Measurements from ENCODE around the gene BARX1.
A peak's percentile ranks its signal among the peaks of the same experiment; 100 is the strongest.

Gene BARX1

DNA sequence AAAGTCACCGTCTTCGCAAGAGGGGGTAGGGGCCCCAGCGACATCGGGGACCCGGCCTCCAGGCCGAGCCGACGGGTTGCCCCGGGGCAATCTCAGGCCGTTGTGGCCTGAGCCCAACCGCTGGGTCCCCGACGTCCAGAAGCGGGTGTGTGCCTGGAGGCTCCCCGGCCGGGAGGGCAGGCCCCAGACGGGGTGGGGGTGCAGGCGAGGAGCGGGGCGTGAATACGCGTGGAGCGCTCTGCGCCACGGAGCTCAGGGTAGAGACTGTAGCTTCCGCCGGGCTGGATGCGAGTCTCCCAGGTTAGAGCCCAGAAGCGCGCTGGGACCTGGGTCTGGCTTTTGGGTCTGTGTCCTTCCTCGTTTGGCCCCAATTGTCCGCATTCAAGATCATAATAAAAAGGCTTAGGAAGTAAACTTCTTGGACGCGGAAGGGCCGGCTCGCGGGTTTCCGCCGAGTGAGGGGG, 3.5 kb downstream of the BARX1 start:
- H3K4me3 Mint-ChIP-seq: peak overlapping the region; percentile 51
- H3K27ac Mint-ChIP-seq: no peak overlapping the region
- peaks cover 73% of the 10 kb centered on the region for H3K4me1 Mint-ChIP-seq (ENCODE audit: low read depth)
- no peaks in the 10 kb centered on the region for H3K9me3 Mint-ChIP-seq
- H3K27me3 Mint-ChIP-seq: peaks cover 92% of the 10 kb centered on the region
- intact Hi-C loops (cut with micrococcal nuclease): no loop called here
- H3K36me3 Mint-ChIP-seq (ENCODE audit: low read depth): no peaks in the 10 kb centered on the region

DNA sequence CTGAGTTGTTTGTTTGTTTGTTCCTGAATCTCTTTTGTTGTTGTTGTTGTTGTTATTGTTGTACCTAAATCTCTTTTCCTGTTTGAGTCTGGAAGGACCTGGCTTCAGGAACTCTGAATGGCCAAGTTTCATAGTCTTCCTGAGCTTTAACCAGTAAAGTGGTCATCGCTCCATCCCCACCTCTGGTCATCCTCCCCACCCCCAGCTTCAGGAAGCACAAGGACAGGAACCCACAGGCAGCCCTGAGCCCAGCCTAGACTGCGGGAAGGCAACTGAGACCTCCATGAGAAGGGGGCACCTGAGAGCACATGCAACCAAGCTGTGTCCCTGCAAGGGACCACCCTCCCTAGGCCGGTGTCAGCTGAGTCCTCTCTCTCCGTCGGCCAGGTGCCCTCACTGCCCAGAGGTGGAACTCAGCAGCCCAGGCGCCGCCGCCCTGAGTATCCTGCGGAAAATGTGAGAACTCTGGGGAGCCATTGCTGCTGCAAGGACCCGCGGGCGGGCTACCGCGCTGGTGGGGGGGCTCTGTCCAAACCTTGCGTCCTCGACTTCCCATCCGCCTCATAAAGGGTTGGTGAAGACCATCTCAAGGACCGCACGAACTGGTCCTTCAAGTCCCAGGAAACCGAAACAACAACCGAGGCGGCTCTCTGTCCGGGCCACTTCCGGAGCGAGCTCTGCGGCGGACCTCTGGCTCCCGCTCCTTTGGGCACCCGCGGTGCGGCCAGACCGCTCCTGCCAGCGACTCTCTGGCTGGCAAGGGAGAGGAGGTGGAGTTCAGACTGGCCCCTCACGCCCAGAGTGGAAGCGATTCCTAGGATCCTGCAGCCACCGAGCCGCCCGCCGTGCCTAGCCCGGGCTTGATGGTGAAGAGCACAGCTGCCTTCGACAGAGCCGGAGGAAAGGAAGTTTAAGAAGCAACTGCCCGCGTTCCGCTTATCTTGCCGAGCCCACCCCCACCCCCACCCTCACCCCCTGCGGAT, 4.2 kb downstream of the BARX1 start:
- intact Hi-C loops (cut with micrococcal nuclease): no loop called here
- Mint-ChIP-seq H3K4me1 (ENCODE audit: low read depth) (peaks cover 81% of the 10 kb centered on the region), H3K27ac (no peak overlapping the region), H3K27me3 (peaks cover 92% of the 10 kb centered on the region), H3K36me3 (ENCODE audit: low read depth) (peaks cover under 1% of the 10 kb centered on the region), H3K4me3 (peak overlapping the region; percentile 71), H3K9me3 (peaks cover 2% of the 10 kb centered on the region)

DNA sequence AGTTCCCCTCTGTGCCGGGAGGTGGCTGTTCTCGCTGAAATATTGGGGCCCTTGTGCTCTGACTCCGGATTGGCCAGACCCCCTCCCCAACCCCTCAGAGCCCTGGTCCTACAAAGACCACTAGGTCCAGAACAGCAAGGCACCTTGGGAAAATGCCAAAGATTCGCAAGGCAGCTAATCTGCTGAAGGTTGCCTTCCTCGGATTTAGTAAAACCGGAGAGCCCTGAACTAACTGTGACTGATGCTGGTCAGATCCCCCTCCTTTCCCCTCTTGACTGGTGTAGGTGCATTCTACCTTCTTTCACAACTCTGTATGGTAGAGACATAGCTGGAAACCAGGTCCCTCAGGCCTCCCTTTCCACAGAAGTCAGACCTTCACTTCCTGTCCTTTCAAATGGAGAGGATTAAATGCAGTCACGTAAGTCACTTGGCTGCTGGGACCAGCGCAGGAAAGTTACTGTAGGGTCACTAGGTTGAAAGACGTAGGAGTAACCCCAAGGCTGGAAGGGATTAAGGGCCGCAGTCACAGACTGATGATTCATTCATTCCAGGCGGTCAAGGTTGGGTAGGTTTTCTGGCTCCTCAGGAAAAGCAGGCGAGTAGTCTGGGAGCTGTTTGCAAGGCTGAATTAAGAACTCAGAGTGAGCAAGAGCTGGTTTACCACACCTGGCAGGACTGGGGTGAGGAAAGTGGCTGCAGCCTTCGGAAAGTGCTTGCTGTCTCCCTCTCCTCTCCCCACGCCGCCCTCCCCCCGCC, 5.3 kb downstream of the BARX1 start:
- Mint-ChIP-seq H3K9me3 (peaks cover 12% of the 10 kb centered on the region), H3K27ac (no peak overlapping the region), H3K27me3 (peaks cover 96% of the 10 kb centered on the region), H3K36me3 (ENCODE audit: low read depth) (peaks cover 10% of the 10 kb centered on the region), H3K4me1 (ENCODE audit: low read depth) (peaks cover 85% of the 10 kb centered on the region), H3K4me3 (no peak overlapping the region)
- intact Hi-C loops (cut with micrococcal nuclease): no loop called here

DNA sequence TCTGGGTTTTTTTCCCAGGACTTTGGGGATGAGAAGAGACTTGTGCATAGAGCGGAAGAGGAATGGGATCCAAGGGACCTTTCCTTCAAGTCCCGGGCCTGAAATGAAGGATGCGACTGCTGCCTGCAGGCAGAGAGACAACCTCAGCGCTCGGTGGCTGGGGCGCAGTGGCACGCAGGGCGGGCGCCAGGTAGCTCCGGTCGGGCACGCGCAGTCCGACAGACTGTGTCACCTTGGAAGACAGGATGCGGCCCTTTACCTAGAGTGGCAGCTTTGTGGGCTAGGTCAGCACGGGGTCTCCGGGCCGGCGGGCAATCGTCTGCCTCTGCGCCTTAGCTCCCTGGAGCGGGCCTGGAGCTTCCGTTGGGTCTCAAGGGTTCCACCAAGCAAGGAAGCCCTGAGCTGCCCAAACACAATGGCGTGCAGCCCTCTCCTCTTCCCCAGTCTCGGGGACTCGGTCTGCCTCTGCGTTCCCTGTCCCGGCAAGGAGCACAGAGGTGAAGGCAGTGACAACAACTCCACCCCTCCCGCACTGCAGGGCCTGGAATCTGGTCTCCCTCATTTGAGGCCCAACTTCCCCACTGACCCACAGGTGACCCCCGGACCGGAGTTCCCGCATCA, 6.0 kb downstream of the BARX1 start:
- Mint-ChIP-seq H3K36me3 (ENCODE audit: low read depth) (peaks cover 11% of the 10 kb centered on the region), H3K4me3 (peak overlapping the region; percentile 14), H3K4me1 (ENCODE audit: low read depth) (peaks cover 81% of the 10 kb centered on the region), H3K27me3 (peaks cover 96% of the 10 kb centered on the region), H3K9me3 (peaks cover 14% of the 10 kb centered on the region), H3K27ac (no peak overlapping the region)
- intact Hi-C loops (cut with micrococcal nuclease): no loop called here

DNA sequence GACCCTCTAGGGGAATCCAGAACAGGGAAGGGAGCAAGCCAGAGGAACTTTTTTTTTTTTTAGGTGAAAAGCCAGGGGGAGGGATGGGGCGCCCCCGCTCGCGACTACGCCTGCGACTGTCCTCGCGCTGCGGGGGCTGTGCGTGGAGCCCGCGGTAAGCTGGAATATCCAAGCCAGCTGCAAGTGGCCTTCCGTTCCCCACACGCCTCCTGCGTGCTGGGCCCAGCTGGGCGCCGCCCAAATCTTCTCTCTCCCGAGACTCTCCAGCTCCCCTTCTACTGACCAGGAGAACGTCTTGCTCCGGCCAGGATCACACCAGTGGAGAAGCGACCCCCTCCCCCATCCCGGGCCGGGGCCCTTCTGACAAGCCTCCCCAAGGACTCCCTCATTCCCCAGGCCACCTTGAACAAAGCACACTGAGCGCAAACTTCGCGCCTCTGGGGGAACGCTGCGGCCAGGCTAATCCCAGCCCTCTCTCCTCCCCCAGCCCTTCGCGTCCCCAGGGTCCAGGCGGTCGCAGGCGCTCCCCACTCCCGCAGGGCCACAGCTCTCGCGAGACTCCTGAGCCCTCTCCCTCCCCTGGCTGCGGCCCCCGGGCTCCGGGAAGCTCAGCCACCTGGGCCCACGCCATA, 6.6 kb downstream of the BARX1 start:
- Mint-ChIP-seq H3K27ac (no peak overlapping the region), H3K9me3 (peaks cover 14% of the 10 kb centered on the region), H3K4me1 (ENCODE audit: low read depth) (peaks cover 75% of the 10 kb centered on the region)

DNA sequence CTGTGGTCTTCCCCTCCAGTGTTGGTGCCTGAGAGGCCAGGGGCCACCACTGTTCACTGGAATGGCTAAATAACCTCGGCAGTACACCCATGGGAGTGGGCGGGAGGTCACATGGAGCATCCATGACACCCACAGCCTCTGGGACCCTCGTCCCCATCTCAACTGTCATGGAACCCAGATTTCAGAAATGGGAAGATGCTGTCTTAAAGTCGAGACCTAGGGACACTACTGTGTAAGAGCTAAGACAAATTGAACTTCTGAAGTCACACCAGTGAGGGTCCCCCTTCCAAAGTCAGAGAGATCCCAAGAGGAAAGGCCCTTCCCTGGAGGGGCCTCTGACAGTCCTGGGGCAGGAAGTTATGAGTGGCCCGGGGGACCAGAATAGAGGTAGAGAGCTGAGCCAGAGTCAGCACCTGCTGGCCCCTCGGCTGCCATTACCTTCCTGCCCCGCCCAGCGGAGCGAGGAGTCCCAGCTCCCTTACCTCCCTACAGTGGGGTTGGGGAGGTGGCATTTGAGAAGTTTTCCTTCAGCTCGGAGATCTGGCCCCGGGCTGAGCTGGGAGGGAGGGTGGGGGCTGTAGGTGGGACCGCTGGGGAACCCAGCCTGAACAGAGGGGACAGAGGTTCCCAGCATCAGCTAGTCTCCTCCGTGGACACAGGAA, 7.6 kb downstream of the BARX1 start:
- intact Hi-C loops (cut with micrococcal nuclease): no loop called here
- H3K9me3 Mint-ChIP-seq: peaks cover 14% of the 10 kb centered on the region
- peaks cover 96% of the 10 kb centered on the region for H3K27me3 Mint-ChIP-seq
- H3K4me3 Mint-ChIP-seq: no peak overlapping the region
- peaks cover 70% of the 10 kb centered on the region for H3K4me1 Mint-ChIP-seq (ENCODE audit: low read depth)
- peaks cover 11% of the 10 kb centered on the region for H3K36me3 Mint-ChIP-seq (ENCODE audit: low read depth)
- H3K27ac Mint-ChIP-seq: no peak overlapping the region

More for the DNA sequence above, 6.6 kb downstream of the BARX1 start:
- H3K27me3 Mint-ChIP-seq: peaks cover 96% of the 10 kb centered on the region
- H3K4me3 Mint-ChIP-seq: peak overlapping the region; percentile 14
- H3K36me3 Mint-ChIP-seq (ENCODE audit: low read depth): peaks cover 11% of the 10 kb centered on the region
- intact Hi-C loops (cut with micrococcal nuclease): no loop called here

DNA sequence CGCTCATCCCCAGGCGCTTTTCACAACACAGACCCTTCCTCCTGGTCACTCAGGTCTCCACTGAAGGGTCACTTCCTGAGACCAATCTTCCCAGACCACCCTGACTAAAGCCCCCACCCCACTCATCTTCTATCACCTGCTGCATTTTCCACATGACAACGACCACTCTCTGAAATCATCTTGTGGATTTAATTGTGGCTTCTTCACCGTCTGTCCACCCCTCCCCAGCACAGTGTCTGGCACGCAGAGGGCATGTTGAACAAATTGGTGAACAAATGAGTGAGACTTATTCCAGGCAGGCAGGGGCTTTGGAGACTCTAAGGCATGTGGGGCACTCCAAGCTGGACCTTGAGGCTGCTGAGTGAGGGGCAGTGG, 8.8 kb downstream of the BARX1 start:
- Mint-ChIP-seq H3K9me3 (peaks cover 14% of the 10 kb centered on the region), H3K27ac (peak overlapping the region; percentile 73), H3K36me3 (ENCODE audit: low read depth) (peaks cover 11% of the 10 kb centered on the region), H3K4me3 (peak overlapping the region; percentile 79), H3K4me1 (ENCODE audit: low read depth) (peaks cover 69% of the 10 kb centered on the region), H3K27me3 (peaks cover 96% of the 10 kb centered on the region)
- intact Hi-C loops (cut with micrococcal nuclease): no loop called here

DNA sequence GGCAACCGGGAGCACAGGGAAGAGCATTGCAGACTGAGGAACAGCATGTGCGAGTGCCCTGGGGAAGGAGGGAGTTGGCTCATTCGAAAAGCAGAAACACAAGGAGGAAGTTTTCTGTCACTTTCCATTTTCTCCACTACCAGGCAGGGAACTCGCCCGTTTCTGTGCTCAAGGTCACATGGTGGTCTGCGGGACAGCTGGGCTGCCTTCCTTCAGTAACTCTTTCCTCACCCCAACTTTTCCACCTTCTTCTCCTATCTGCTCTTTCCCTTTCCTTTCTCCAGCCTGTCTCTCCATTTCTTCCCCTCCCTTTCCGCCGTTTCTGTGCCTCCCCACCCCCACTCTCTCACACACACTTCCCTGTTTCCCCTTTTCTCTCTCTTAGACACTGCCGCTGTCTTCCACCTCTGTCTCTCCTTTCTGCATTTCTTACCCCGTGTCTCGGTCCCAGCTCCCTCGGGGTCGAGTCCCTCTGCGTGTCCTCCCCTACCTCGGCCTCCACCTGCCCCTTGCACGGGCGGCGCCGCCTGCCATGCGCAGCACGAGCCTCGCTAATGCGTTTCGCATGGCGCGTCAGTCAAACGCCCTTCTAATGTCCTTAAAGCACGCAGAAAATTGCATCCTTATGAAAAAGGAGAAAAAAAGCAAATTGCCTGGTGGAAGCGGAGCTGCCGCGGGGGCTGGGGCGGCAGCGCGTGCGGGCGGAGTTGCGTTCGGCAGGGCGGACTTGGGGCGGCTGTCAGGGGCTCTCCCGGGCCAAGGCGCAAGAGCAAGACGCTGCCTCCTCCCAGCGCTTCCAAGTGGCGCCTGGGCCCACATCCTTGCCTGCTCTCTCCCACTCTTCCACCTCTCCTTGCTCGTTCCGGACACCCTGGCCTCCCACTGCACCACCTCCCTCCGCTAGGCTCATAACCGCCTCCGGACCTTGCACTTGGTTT, 9.5 kb downstream of the BARX1 start:
- H3K27me3 Mint-ChIP-seq: peaks cover 96% of the 10 kb centered on the region
- peaks cover 14% of the 10 kb centered on the region for H3K9me3 Mint-ChIP-seq
- H3K27ac Mint-ChIP-seq: peak overlapping the region; percentile 73
- peaks cover 11% of the 10 kb centered on the region for H3K36me3 Mint-ChIP-seq (ENCODE audit: low read depth)
- intact Hi-C loops (cut with micrococcal nuclease): no loop called here
- H3K4me1 Mint-ChIP-seq (ENCODE audit: low read depth): peaks cover 67% of the 10 kb centered on the region
- peak overlapping the region; percentile 79 for H3K4me3 Mint-ChIP-seq

DNA sequence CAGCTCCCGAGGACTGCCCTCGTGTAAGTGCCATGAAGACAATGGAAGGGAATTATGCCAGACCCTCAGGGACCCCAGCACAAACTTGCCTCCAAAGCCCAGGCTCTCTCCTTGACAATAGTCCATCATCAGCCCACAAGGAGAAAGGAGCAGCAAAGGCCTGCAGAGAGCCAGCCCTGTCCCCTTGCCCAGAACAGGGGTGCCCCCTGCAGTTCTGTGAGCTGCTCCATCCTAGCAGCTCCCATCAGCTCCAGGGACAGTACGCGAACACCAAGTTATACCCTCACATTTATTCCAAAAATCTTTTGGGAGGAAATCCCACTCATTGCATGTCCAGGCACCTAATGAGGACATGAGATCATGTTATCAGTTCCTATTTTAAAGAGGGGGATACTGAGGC, 11.1 kb downstream of the BARX1 start:
- intact Hi-C loops (cut with micrococcal nuclease): no loop called here
- no peak overlapping the region for H3K4me3 Mint-ChIP-seq
- peaks cover 52% of the 10 kb centered on the region for H3K4me1 Mint-ChIP-seq (ENCODE audit: low read depth)
- H3K9me3 Mint-ChIP-seq: peaks cover 21% of the 10 kb centered on the region
- H3K27ac Mint-ChIP-seq: no peak overlapping the region
- H3K27me3 Mint-ChIP-seq: peaks cover 89% of the 10 kb centered on the region
- H3K36me3 Mint-ChIP-seq (ENCODE audit: low read depth): peaks cover 11% of the 10 kb centered on the region

DNA sequence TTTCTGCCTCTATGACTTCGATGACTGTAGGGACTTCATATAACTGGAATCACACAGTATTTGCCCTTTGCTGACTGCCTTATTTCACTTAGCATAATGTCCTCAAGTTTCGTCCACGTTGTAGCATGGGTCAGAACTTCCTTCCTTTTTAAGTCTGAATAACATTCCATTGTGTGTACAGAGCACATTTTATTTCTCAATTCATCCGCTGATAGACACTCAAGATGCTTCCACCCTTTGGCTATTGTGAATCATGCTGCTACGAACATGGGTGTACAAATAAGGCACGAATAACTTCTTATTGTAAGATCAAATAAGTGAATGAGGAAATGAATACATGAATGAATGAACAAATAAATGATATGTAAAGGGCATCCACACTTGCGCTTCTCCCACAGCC, 13.0 kb downstream of the BARX1 start:
- Mint-ChIP-seq H3K36me3 (ENCODE audit: low read depth) (peaks cover 11% of the 10 kb centered on the region), H3K27me3 (peaks cover 81% of the 10 kb centered on the region), H3K4me3 (no peak overlapping the region), H3K4me1 (ENCODE audit: low read depth) (peaks cover 40% of the 10 kb centered on the region), H3K9me3 (peaks cover 21% of the 10 kb centered on the region), H3K27ac (no peak overlapping the region)
- intact Hi-C loops (cut with micrococcal nuclease): no loop called here

DNA sequence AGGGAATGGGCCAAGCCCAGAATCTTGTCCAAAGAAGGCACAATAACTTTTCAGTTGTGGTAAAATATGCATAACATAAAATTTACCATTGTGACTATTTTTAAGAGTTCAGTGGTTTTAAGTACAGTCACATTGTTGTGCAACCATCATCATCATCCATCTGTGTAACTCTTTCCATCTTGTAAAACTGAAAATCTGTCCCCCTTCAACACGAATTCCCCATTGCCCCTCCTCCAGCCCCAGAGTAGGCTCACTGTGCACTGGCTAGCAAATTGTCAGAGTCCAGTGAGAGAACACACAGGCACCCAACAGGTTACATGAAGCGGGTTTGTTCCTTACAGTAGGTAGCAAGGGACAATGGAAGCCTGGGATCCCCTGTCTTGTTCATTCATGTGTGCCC, 13.7 kb downstream of the BARX1 start:
- intact Hi-C loops (cut with micrococcal nuclease): no loop called here
- Mint-ChIP-seq H3K36me3 (ENCODE audit: low read depth) (peaks cover 11% of the 10 kb centered on the region), H3K4me3 (no peak overlapping the region), H3K27me3 (peaks cover 79% of the 10 kb centered on the region), H3K4me1 (ENCODE audit: low read depth) (peaks cover 38% of the 10 kb centered on the region), H3K27ac (no peak overlapping the region), H3K9me3 (peaks cover 21% of the 10 kb centered on the region)

DNA sequence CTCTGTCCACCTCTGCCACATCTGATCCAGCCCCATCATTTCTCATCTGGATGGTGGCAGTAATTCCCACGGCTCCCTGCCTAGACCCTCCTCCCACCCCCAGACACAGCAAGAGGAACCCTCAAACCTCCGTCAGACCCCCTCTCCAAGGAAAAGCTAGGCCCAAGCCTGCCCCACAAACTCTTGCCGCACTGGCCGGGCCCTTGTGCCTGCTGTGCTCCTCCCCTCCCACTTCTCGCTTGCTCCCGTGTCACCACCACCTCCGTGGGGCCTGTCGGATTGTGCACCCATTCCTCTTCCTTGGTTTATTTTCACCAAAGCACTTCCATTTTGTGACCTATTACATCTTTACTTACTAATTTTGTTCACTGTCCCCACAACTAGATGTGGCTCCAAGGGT, 14.2 kb downstream of the BARX1 start:
- Mint-ChIP-seq H3K4me3 (no peak overlapping the region), H3K9me3 (peaks cover 20% of the 10 kb centered on the region), H3K27ac (no peak overlapping the region), H3K36me3 (ENCODE audit: low read depth) (peaks cover 11% of the 10 kb centered on the region), H3K4me1 (ENCODE audit: low read depth) (peaks cover 32% of the 10 kb centered on the region), H3K27me3 (peaks cover 77% of the 10 kb centered on the region)
- intact Hi-C loops (cut with micrococcal nuclease): no loop called here

All from dendritic cell treated with granulocyte-macrophage colony-stimulating factor and Interleukin-4, amounts not matched to agents 40 ng/mL and 50 ng/mL, for 4 days (primary cell).